Measurements from ENCODE around the gene WNT2B. TPM values are rescaled to one million over a fixed set of nuclear protein-coding genes. Genes with fewer than 3 reads are reported as not detected.

Gene WNT2B
- total and polyA plus RNA-seq, 2 donors (not counting 3 experiments of a cell fraction or from before 2014, with no cell fraction given): 1.5 to 3.6 TPM

- dilution Hi-C loops (cut with MboI; ENCODE audit: extremely low pct_ligation_motif_present, low sequenced_read_pairs) (no loop called here), intact Hi-C loops (cut with micrococcal nuclease) (no loop called here)
- H3K4me3 ChIP-seq (replicated peaks in 1 of 3; ENCODE audit: insufficient read depth in 1 of 3, low read depth in 1 of 3, low read length in 3 of 3): no peak overlapping the region
- H3K27me3 ChIP-seq (ENCODE audit: control insufficient read depth in 2 of 2, insufficient read depth in 2 of 2, low read length in 2 of 2): no peaks in the 10 kb centered on the region
- H3K9me3 ChIP-seq (replicated peaks; ENCODE audit: control insufficient read depth, insufficient read depth, low read length): no peaks in the 10 kb centered on the region
- TF ChIP-seq EZH2 (IDR thresholded peaks at IDR 0.05; ENCODE audit: borderline replicate concordance, low read depth, low read length, severe bottlenecking) (no peak), POLR2AphosphoS5 (IDR thresholded peaks at IDR 0.05; ENCODE audit: insufficient read depth, low read depth, low read length) (no peak), MAX (IDR thresholded peaks at IDR 0.05; ENCODE audit: insufficient read depth, insufficient read length) (no peak), JUN (IDR thresholded peaks at IDR 0.05; ENCODE audit: borderline replicate concordance, insufficient read depth, insufficient read length, low read depth) (no peak), POLR2A (IDR thresholded peaks at IDR 0.05; ENCODE audit: low read depth, low read length) (no peak), GATA2 (IDR thresholded peaks at IDR 0.05; ENCODE audit: insufficient read depth, insufficient read length, low read depth, low read length) (no peak), FOS (IDR thresholded peaks at IDR 0.05; ENCODE audit: borderline replicate concordance, insufficient read depth, low read length) (no peak), MYC (IDR thresholded peaks at IDR 0.05; ENCODE audit: low read depth, low read length) (no peak)
- CTCF ChIA-PET: no interaction called here
- H3K79me2 ChIP-seq (ENCODE audit: control insufficient read depth, insufficient read depth, low read length): no peaks in the 10 kb centered on the region
- BruUV-seq (replicated peaks): no TSS peak
- no peak overlapping the region for H3K27ac ChIP-seq (ENCODE audit: insufficient read depth, low read depth, low read length)
- H4K20me1 ChIP-seq (replicated peaks; ENCODE audit: control insufficient read depth, extremely low read depth, insufficient read depth, low read length): no peaks in the 10 kb centered on the region
- peaks cover 2 to 3% of the 10 kb centered on the region in 2 experiments for H3K36me3 ChIP-seq (ENCODE audit: control insufficient read depth in 2 of 2, extremely low read depth in 1 of 2, insufficient read depth in 2 of 2, low read length in 2 of 2)
- FAIRE-seq (no peak), DNase-seq (ENCODE audit: low read depth, low spot score) (no peak)
- POLR2A ChIA-PET: no interaction called here
- no peaks in the 10 kb centered on the region for H3K4me1 ChIP-seq (ENCODE audit: control insufficient read depth, extremely low read depth, insufficient read depth, low read length)
- no peak overlapping the region for H2AFZ ChIP-seq (ENCODE audit: low read depth, low read length)
- no peak overlapping the region for H3K4me2 ChIP-seq (ENCODE audit: insufficient read depth, low read length)
- no peak overlapping the region for H3K9ac ChIP-seq (replicated peaks; ENCODE audit: extremely low read depth, insufficient read depth, low read length)
- no peaks in the 10 kb centered on the region for H3K9me1 ChIP-seq (replicated peaks; ENCODE audit: control insufficient read depth, extremely low read depth, insufficient read depth, low read length)
Measured at GRCh38 chr1:112520166-112520565, 11.4 kb downstream of the WNT2B start.

GRCh38 chr1:112522621-112523020 is 13.9 kb downstream of the WNT2B start:
- intact Hi-C loops (cut with micrococcal nuclease) (no loop called here), dilution Hi-C loops (cut with MboI; ENCODE audit: extremely low pct_ligation_motif_present, low sequenced_read_pairs) (no loop called here)
- Histone ChIP-seq H3K79me2 (ENCODE audit: control insufficient read depth, insufficient read depth, low read length) (no peaks in the 10 kb centered on the region), H3K9me3 (replicated peaks; ENCODE audit: control insufficient read depth, insufficient read depth, low read length) (no peaks in the 10 kb centered on the region), H3K27me3 (ENCODE audit: control insufficient read depth in 2 of 2, insufficient read depth in 2 of 2, low read length in 2 of 2) (no peaks in the 10 kb centered on the region), H3K4me1 (ENCODE audit: control insufficient read depth, extremely low read depth, insufficient read depth, low read length) (no peaks in the 10 kb centered on the region), H3K27ac (ENCODE audit: insufficient read depth, low read depth, low read length) (no peak overlapping the region), H3K36me3 (ENCODE audit: control insufficient read depth in 2 of 2, extremely low read depth in 1 of 2, insufficient read depth in 2 of 2, low read length in 2 of 2) (peaks cover 2 to 5% of the 10 kb centered on the region in 2 experiments), H3K9ac (replicated peaks; ENCODE audit: extremely low read depth, insufficient read depth, low read length) (no peak overlapping the region), H3K4me2 (ENCODE audit: insufficient read depth, low read length) (no peak overlapping the region), H4K20me1 (replicated peaks; ENCODE audit: control insufficient read depth, extremely low read depth, insufficient read depth, low read length) (no peaks in the 10 kb centered on the region), H2AFZ (ENCODE audit: low read depth, low read length) (no peak overlapping the region), H3K4me3 (replicated peaks in 1 of 3; ENCODE audit: insufficient read depth in 1 of 3, low read depth in 1 of 3, low read length in 3 of 3) (no peak overlapping the region), H3K9me1 (replicated peaks; ENCODE audit: control insufficient read depth, extremely low read depth, insufficient read depth, low read length) (no peaks in the 10 kb centered on the region)
- DNase-seq (ENCODE audit: low read depth, low spot score): no peak
- no peak for TF ChIP-seq POLR2AphosphoS5 (IDR thresholded peaks at IDR 0.05; ENCODE audit: insufficient read depth, low read depth, low read length)
- no peak for TF ChIP-seq EZH2 (IDR thresholded peaks at IDR 0.05; ENCODE audit: borderline replicate concordance, low read depth, low read length, severe bottlenecking)
- no peak for TF ChIP-seq FOS (IDR thresholded peaks at IDR 0.05; ENCODE audit: borderline replicate concordance, insufficient read depth, low read length)
- no peak for TF ChIP-seq POLR2A (IDR thresholded peaks at IDR 0.05; ENCODE audit: low read depth, low read length)
- no peak for TF ChIP-seq MYC (IDR thresholded peaks at IDR 0.05; ENCODE audit: low read depth, low read length)
- no peak for TF ChIP-seq MAX (IDR thresholded peaks at IDR 0.05; ENCODE audit: insufficient read depth, insufficient read length)
- TF ChIP-seq JUN (IDR thresholded peaks at IDR 0.05; ENCODE audit: borderline replicate concordance, insufficient read depth, insufficient read length, low read depth): no peak
- TF ChIP-seq CTCF (IDR thresholded peaks at IDR 0.05; ENCODE audit: extremely low read depth in 1 of 2, insufficient read depth in 1 of 2, low read depth in 1 of 2, low read length in 2 of 2): no peak
- TF ChIP-seq GATA2 (IDR thresholded peaks at IDR 0.05; ENCODE audit: insufficient read depth, insufficient read length, low read depth, low read length): no peak
- POLR2A ChIA-PET: no interaction called here
- CTCF ChIA-PET: interaction anchor here (0.8 to 2.8 kb wide), 6 partner anchors 14 to 151 kb away, joined by 3 to 15 read pairs (median 3); partner anchors contain the start of genes MOV10 and WNT2B
- no peak for FAIRE-seq
- BruUV-seq (replicated peaks): no TSS peak
